Colonic mucosa (tissue), 4 donors: ENCODE results near the gene UBTF. TPM values are rescaled to one million over a fixed set of nuclear protein-coding genes. Genes with fewer than 3 reads are reported as not detected.

Experiments used
- DNase-seq: peaks from one replicate; pipeline ENCODE4 v3.0.0-alpha.2; 2020
- H3K27ac ChIP-seq: fragments of 200-600 bp; one replicate; pipeline ENCODE4 v1.8.0; 2021
- H3K27me3 ChIP-seq: fragments of 200-600 bp; one replicate; pipeline ENCODE4 v1.8.0; 2021
- H3K36me3 ChIP-seq: fragments of 200-600 bp; one replicate; pipeline ENCODE4 v1.8.0; 2021
- H3K4me1 ChIP-seq: fragments of 200-600 bp; one replicate; pipeline ENCODE4 v1.8.0; 2021; ENCODE audit warnings: mild to moderate bottlenecking
- H3K4me3 ChIP-seq: fragments of 200-600 bp; one replicate; pipeline ENCODE4 v1.8.0; 2021
- H3K9ac ChIP-seq, 2 donors: one replicate each; pipeline ENCODE4 v1.7.0; 2013; ENCODE audit warnings: control low read depth in 2 of 2, low read depth in 2 of 2, low read length in 2 of 2
- H3K9me3 ChIP-seq: fragments of 200-600 bp; one replicate; pipeline ENCODE4 v1.8.0; 2021
- intact Hi-C: fragments of 100-400 bp; cut with DNase I; formaldehyde crosslinking; loops from one replicate; pipeline ENCODE4 v1.14.1; 2022
- total RNA-seq, 2 donors: library from RNA; stranded (reverse); fragmentation: NEBNext Ultra II Directional in 1 of 2; extraction: Animal tissue kit (Norgen Biotek cat#: 25700) in 1 of 2; gene quantifications; one replicate each; pipeline ENCODE4 v1.2.1, GENCODE V29; 2021
- TF ChIP-seq, protein P1 (sequence below): fragments of 200-600 bp; IDR thresholded peaks from one replicate; pipeline ENCODE4 v1.8.0; 2022; ENCODE audit warnings: antibody characterized with exemption, mild to moderate bottlenecking
- donor health status: healthy.
- donor health status: DM: no; HTN: no; CAD: no.
- donor health status: DM: no; HTN: no; CAD: no.

Gene UBTF
- total RNA-seq, 2 donors from 2014 or later = 44.7 to 84.1 TPM

DNA sequence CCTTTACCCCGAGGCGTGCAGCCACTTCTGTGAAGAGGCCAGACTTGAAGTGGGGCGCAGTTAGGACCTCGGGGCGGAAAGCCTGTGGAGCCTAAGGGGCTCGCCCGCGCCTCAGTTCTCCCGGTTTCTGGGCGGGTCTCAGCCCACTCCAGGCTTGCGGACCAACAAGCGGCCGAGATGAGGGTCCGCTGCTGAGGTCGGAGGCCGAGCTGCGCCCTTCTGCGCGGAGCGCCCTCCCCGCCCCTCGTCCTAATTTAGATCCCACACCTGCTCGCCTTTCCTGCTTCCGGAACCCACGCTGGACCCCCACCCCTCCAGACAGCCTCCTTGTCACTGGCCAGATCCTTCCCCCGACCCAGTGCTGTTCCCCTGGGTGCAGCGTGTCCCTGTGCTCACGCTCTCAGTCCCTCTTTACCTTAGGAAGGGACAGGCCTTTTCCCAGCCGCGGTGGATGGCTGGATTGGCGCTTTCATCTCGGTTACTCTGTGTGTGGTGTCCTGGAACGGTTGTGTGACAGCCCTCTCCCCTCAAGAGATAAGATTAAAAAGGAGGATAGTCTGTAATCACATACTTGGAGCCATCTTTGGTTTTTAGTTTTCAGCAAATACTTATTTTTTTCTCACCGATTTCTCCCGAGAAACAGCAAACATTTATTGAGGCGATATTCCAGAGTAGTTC, 18.9 kb downstream of the UBTF start:
- intact Hi-C loops = no loop called here
- no peak for DNase-seq

DNA sequence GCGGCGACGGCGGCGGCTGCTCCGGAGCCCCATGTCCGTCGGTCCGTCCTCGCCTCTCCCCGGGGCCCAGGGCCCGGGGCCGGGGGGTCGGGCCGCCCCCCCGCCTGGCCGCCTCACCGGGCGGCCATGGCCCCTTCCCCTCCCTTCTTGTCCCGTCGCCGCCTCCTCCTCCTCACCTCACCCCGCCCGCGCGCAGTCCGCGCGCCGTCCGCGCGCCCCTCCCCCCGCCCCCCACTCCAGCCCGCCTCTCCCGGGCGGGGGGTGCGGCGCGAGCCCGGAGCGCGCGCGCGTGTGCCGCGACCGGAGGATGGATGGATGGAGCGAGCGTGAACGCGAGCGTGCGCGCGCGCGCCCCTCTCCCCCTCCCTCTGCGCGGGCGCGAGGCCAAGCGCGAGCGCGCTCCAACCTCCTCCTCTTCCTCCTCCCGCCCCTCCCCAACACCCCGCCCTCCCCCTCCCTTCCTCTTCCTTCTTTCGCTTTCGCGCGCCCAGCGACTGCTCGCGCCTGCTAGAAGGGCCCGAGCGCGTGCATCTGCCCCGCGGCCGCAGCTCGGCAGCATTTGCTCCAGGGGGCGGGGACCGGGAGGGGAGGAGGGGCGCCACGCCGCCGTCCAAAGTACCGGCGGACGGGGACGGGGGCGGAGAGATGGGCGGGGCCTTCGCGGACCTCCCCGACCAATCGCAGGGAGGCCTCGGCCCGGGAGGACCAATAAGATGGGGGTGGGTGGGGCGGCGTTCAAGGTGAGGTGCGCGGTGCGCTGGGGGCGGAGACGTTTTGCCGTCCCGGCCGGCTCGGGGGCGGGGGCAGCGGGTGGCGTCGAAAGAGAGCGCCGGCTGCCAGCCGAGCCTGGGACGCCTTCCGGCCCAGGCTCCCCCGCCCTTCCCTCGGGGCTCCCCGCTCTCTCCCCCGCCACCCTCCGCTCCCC, 19.7 kb downstream of the UBTF start, which contains the start of gene ATXN7L3:
ATXN7L3 (minus strand) TSS at position 332 of the 925 bp plus-strand sequence. CDS start 1,814 bp downstream, outside the sequence.
- intact Hi-C loops = no loop called here
- Histone ChIP-seq H3K4me1 (peaks cover 10% of the 10 kb centered on the region), H3K4me3 (peak within 1 kb of the TSS; percentile 95)

More for the DNA sequence above, 18.9 kb downstream of the UBTF start:
- Histone ChIP-seq H3K27me3 (no peaks in the 10 kb centered on the region), H3K36me3 (peaks cover 4% of the 10 kb centered on the region), H3K27ac (peak overlapping the region; percentile 86), H3K9me3 (no peaks in the 10 kb centered on the region), H3K9ac (peak overlapping the region; percentile 92 to 97), H3K4me3 (peak overlapping the region; percentile 95), H3K4me1 (peaks cover 10% of the 10 kb centered on the region)
- TF ChIP-seq, protein P1, sequence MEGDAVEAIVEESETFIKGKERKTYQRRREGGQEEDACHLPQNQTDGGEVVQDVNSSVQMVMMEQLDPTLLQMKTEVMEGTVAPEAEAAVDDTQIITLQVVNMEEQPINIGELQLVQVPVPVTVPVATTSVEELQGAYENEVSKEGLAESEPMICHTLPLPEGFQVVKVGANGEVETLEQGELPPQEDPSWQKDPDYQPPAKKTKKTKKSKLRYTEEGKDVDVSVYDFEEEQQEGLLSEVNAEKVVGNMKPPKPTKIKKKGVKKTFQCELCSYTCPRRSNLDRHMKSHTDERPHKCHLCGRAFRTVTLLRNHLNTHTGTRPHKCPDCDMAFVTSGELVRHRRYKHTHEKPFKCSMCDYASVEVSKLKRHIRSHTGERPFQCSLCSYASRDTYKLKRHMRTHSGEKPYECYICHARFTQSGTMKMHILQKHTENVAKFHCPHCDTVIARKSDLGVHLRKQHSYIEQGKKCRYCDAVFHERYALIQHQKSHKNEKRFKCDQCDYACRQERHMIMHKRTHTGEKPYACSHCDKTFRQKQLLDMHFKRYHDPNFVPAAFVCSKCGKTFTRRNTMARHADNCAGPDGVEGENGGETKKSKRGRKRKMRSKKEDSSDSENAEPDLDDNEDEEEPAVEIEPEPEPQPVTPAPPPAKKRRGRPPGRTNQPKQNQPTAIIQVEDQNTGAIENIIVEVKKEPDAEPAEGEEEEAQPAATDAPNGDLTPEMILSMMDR = no peak

DNA sequence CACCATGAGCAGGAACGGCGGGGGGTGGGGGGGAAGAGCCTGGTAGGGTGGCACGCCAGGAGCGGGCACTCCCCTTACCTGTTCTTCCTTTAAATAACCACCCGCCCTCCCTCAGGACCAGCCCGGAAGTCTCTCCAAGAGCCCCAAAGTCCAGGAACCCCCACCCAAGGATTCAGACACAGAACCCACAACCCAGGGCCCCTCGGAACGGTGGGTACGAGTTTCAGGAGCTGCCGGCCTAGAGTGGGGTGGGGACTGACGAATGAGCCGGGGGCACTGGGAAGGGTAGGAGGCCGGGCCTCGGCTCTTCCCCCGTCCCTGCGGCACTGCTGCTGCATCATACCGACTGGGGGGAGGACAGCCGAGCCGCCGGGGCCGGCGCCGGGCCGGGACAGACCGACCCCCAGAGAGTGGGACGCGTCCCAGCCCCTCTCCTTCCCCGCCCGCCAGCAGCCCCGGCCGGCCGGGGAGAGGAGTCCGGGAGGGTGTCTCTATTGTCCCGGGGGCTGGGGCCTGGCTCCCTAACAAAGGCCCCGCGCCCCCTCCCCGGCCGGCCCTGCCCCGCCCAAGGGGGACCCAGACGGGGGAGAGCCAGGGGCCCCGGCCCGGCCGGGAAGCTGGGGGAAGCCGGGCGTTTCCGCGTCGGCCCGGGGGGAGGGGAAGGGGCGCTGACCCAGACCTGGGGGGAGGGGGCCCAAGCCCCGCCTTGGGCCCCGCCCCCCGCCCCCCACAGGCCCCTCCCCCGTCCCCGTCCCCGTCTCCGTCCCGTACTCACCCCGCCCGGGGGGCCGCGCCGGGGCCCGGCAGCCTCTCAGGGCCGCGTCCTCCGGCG, 20.5 kb downstream of the UBTF start:
- Histone ChIP-seq H3K9me3 (no peaks in the 10 kb centered on the region), H3K36me3 (peaks cover 10% of the 10 kb centered on the region), H3K27ac (peak overlapping the region; percentile 100), H3K9ac (peak overlapping the region; percentile 93), H3K4me3 (peak overlapping the region; percentile 95), H3K27me3 (no peaks in the 10 kb centered on the region), H3K4me1 (peaks cover 5% of the 10 kb centered on the region)
- intact Hi-C loops = no loop called here
- TF ChIP-seq, protein P1 = no peak
- peak; percentile 64 for DNase-seq

More for the DNA sequence above, 19.7 kb downstream of the UBTF start, which contains the start of gene ATXN7L3:
- H3K9me3 ChIP-seq = no peaks in the 10 kb centered on the region
- peak within 1 kb of the TSS; percentile 93 to 97 for H3K9ac ChIP-seq
- DNase-seq = peak; percentile 99
- peak within 1 kb of the TSS; percentile 100 for H3K27ac ChIP-seq
- peaks cover 4% of the 10 kb centered on the region for H3K36me3 ChIP-seq
- TF ChIP-seq, protein P1 = no peak
- H3K27me3 ChIP-seq = no peaks in the 10 kb centered on the region

DNA sequence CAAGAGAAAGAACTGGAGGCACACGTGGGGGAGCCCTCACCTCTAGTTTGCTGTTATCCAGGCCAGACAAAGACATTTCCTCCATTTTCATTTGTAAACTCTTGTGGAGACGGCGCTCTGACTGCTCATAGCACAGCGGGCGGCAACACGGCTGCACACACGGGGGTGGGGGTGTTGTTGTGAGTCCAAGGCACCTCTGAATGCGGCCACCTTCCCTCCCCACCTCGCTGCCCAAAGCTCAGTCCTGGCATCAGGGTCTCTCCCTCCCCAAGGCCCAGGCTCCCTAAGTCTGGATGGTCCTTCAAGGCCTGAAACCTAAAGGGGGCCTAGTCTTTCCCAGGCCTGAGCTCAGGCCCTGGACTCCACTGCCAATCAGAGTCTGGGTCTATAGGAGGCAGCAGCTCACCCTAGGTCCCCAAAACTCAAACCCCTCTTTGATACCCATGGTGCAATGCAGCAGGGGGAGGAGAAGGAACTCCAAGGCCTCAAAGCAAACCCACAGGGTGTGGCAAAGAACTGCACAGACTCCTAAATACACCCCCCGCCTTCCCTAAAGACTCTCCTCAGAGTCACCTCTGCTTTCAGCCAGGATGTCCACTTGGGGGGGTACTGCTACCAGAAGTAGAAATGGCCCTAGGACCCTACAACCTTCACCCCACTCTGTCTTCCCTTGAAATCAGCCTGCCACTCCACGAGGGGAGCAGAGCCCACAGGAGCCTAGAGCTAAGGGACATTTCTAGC, 21.3 kb downstream of the UBTF start:
- no peaks in the 10 kb centered on the region for H3K9me3 ChIP-seq
- TF ChIP-seq, protein P1 = no peak

More for the DNA sequence above, 21.3 kb downstream of the UBTF start:
- Histone ChIP-seq H3K4me3 (peak overlapping the region; percentile 95), H3K27ac (peak overlapping the region; percentile 100), H3K9ac (peak overlapping the region; percentile 93), H3K4me1 (peaks cover 6% of the 10 kb centered on the region), H3K36me3 (peaks cover 10% of the 10 kb centered on the region), H3K27me3 (no peaks in the 10 kb centered on the region)
- intact Hi-C loops = no loop called here
- peak; percentile 60 for DNase-seq
